Measurements from ENCODE around the gene STKLD1. TPM values are rescaled to one million over a fixed set of nuclear protein-coding genes. Genes with fewer than 3 reads are reported as not detected.

STKLD1 gene
- total RNA-seq, 4 donors from 2014 or later = not detected

- ATAC-seq (ENCODE audit: low FRiP score) = no peak
- no peak for TF ChIP-seq CTCF (IDR thresholded peaks at IDR 0.05)
- no peak for DNase-seq (ENCODE audit: low spot score)
Observed at GRCh38 chr9:133340916-133341315, 35.2 kb upstream of the STKLD1 start.

GRCh38 chr9:133341369-133342068, 34.6 kb upstream of the STKLD1 start:
- TF ChIP-seq CTCF (IDR thresholded peaks at IDR 0.05) = no peak
- DNase-seq (ENCODE audit: low spot score) (no peak), ATAC-seq (ENCODE audit: low FRiP score) (no peak)

GRCh38 chr9:133342069-133342406, 34.1 kb upstream of the STKLD1 start:
- ATAC-seq (ENCODE audit: low FRiP score) = no peak

GRCh38 chr9:133342570-133342969, 33.6 kb upstream of the STKLD1 start:
- ATAC-seq (ENCODE audit: low FRiP score) (no peak), DNase-seq (ENCODE audit: low spot score) (no peak)
- no peak for TF ChIP-seq CTCF (IDR thresholded peaks at IDR 0.05)

More at GRCh38 chr9:133342069-133342406, 34.1 kb upstream of the STKLD1 start:
- DNase-seq (ENCODE audit: low spot score) = no peak
- TF ChIP-seq CTCF (IDR thresholded peaks at IDR 0.05) = no peak

GRCh38 chr9:133344071-133344470, 32.1 kb upstream of the STKLD1 start:
- DNase-seq (ENCODE audit: low spot score) = no peak
- ATAC-seq (ENCODE audit: low FRiP score) = no peak
- no peak for TF ChIP-seq CTCF (IDR thresholded peaks at IDR 0.05)

GRCh38 chr9:133344979-133345378, 31.2 kb upstream of the STKLD1 start:
- no peak for DNase-seq (ENCODE audit: low spot score)
- no peak for ATAC-seq (ENCODE audit: low FRiP score)
- TF ChIP-seq CTCF (IDR thresholded peaks at IDR 0.05) = no peak

- no peak for ATAC-seq (ENCODE audit: low FRiP score)
Observed at GRCh38 chr9:133345596-133345995, 30.6 kb upstream of the STKLD1 start.

More at GRCh38 chr9:133345596-133345995, 30.6 kb upstream of the STKLD1 start:
- TF ChIP-seq CTCF (IDR thresholded peaks at IDR 0.05) = no peak
- no peak for DNase-seq (ENCODE audit: low spot score)
